ENCODE measurements around the gene HOXA3.

Gene HOXA3

GRCh38 chr7:27177795-27178320 is 25.5 kb upstream of the HOXA3 start:
- no peak for DNase-seq

DNA sequence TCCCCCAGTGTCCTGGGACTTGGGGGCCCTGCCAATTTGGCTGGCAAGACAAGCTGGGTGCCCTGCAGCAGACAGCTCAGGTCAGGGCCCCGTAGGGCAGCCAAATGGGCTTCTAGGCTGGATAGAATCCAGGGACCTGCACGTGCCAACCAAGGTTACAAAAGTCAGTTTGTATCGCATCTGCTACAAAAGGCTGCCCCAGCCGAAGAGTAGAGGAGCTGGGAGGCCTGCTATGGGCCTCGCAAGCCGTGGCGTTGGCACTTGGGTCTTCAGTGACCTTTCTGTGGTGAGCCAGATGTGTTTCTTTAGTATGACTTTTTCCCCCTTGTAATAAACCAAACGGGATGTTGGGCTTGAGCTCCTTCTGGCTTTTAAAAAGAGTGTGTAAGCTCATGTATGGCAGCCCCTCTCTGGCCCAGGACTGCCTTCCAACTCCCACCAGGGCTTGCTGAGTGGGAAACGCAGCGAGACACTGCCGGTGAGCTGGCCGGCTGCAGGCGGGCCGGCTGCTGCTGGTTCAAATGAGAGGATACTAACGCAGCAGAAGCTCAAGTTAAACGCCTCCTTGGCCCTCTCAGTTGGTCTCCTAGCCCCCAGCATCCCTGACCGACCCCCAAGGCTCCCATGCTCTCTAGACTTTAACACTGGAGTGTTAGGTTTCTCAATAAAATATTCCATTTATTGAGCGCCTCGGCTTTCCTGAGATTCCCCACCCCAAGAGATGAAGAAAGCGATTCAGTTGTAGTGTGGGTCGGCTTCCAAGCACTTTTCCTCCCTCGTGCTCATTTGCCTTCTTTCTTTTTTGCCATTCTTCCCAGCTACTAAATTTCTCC is 24.8 kb upstream of the HOXA3 start:
- no peak for DNase-seq

GRCh38 chr7:27176524-27176845 is 24.1 kb upstream of the HOXA3 start:
- no peak for DNase-seq

GRCh38 chr7:27175626-27176523 is 23.5 kb upstream of the HOXA3 start:
- DNase-seq = no peak

DNA sequence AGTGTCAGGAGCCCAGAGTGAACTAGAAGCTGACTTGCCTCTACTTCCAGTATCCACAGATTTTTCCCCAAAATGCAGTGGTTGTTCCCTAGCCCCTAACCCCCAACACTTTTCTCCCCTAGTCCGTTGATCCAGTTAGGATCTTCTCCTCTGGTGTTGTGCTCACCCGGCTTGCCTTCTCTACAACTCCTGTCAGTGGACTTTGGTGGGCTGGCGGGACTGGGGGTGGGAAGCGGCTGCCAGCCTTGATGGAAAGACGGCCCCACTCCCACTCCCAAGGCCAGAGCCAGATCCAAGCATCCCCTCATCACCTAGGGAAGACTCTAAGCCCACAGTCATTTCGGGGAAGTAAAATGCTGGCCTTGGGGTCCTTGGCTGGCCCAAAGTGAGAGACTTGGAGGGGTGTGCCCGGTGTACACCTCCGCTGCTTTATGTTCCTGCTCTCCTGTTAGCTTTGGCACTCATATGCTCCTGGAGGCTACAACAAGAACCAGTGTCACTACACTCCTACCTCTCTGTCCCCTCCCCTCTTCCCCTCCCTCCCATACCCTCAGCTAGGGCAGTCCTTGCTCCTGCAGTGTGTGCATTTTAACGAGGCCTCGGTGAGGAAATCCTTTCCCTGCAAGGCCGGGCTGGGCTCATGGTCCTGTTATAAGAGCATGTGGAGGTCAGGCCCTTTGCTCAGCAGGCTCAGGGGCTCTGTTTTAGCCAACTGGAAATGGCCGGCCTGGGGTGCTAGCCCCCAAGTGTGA is 22.7 kb upstream of the HOXA3 start:
- no peak for DNase-seq

DNA sequence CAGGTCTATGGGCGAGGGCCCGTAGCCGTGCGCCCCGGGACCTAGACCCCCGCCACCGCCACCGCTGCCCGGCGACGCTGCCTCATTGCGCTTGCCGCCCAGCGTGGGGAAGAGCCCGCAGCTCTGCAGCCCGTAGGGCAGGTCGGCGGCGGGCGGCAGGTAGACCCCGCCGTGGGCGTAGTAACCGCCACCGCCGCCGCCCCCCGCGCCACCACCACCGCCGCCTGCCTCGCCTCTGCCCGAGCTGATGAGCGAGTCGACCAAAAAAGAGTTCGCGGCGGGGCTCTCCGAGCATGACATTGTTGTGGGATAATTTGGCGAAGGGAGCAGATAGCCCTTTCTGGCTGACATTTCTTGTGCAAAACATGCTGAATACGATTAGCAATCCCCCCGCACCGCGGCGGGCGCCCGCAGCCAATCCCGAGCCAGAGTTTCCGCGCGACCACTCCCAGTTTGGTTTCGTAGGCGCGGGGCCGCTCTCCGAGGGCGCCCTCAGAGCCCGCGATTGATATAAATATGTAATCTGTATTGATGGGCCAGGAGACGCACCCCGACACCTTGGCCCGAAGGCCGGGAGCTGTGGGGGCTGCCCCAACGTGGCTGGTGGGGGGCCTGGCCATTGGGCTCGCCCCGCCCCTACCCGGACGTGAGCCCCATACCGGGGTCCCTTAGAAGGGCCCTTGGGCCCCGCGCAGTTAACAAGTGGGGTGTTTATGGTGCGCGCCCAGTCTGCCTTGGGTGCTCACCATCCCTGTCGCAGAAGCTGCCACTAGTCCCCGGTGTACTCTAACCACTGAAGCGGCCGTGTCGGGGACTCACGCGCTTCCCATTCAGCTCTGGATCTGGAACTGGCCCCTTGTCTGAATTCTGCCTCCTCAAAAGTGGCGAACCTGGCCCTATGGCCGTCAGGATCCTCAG is 21.8 kb upstream of the HOXA3 start, which contains the start of gene HOXA10:
Gene HOXA10 (minus strand): TSS at position 365 of the 918 bp plus-strand sequence. CDS start 14 bp downstream, at position 351.
- DNase-seq = no peak

DNA sequence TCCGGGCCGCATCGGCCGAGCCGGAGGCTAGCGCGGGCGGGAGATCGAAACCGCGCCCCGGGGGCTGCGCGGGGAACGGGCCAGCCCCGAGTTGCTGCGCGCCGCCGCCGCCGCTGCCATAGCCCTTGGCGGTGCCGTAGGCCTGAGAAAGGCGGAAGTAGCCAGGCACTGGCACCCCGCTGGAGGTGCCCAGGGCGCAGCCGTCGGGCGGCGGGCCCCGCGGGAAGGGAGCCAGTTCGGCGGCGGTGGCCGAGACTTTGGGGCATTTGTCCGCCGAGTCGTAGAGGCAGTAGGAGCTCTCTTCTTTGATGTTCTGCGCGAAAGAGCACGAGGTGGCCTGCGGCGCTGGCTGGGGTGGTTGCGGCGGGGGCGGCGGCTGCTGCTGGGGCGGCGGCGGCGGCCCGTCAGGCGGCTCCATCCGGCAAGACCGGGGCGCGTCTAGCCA is 21.1 kb upstream of the HOXA3 start:
- DNase-seq = no peak

DNA sequence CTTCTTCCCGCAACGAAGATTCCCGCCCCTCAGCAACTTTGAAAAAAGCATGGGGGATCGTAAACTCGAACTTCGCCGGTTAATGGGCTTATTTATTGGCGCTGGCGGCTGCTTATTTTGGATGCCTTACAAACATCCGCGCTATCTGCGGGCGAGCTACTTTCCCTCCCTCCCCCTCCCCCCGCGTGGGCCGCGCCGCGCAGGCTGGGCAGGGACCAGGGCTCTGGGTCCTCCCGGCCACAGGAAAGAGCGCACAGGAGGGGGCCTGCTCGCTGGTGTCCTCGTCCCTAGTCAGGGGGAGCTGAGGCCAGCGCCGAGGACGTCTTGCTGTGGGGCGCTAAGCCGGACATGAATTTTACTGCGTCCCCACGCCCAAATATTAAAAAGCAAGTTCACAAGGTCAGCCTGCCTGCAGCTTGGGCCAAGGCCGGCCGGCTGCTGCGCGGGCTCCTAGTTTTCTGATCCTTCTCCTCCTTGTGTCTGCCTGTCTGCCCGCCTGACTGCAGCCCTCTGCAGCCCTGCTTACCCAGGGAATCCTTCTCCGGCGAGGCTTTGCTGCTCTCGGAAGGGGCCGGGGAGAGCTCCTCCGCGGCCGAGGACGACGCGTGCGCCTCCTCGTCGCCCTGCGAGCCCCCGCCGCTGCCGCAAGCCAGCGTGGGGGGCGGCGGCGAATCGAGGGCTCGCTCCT is 20.6 kb upstream of the HOXA3 start:
- DNase-seq = no peak

DNA sequence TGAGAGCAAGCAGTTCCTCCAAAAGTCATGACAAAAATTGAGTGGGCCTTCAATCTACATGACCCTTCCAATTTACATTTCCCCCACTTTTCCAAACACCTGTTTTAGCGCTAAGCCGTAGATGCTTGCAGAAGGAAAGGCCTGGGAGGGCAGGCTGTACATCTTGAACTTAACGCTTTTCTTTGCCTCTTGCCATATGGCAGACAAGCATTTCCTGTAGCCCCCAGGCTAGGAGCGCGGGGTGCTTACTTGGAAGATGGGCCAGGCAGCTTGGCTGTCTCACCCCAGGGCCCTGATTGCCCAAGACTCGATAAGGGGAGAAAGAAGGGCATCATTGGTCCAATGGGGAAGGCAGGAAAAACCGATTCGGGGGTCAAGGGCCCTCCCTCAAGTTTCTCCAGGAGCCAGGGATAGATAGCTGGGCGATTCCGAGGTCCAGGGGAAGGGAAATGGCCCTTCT is 20.0 kb upstream of the HOXA3 start:
- no peak for DNase-seq

- no peak for DNase-seq
These were observed 19.4 kb upstream of the HOXA3 start for GRCh38 chr7:27171637-27172314.

- DNase-seq = no peak
These were observed 18.9 kb upstream of the HOXA3 start for GRCh38 chr7:27171325-27171636.

DNA sequence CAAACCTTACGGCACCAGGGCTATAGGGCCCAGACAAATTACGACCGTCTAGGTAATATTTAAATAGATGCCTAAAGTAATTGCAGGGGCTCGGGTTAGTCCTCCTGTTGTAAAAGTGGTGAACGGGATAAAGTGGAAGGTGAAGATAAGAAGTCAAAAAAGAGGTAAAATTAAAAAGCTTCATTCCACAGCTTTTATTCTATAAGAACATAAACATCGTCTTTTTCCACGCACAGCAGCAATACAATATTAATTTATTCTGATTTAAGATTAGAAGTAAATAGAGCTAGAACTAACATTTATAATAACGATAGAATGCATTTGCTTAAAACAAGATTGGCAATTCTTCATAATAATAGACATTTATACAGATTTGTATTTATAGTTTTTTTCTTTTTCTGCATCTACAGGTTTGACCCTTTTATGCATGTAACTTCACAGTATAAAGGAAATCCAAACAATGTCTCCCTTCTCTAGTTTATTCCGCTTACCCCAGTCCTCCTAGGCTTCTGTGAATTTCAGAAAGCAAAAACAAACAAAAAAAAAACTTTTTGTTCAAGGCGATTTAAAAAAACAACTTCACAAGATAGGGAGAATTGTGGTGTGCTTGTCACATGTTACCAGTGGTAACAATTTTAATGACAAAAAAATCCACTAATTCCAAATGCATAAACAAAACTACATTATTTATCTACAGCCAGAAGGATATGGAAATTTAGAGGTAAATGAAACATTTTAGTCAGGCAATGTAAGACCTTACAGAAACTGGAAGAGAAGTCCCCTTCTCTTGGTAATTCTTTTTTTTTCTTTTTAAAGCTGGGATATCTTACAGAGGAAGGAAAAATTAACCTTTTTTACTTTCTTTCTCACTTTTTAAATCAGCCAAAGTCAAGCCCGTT is 18.3 kb upstream of the HOXA3 start:
- DNase-seq = no peak

- DNase-seq = no peak
These were observed 17.5 kb upstream of the HOXA3 start for GRCh38 chr7:27169658-27170425.

GRCh38 chr7:27168265-27168947 is 16.0 kb upstream of the HOXA3 start:
- no peak for DNase-seq

DNA sequence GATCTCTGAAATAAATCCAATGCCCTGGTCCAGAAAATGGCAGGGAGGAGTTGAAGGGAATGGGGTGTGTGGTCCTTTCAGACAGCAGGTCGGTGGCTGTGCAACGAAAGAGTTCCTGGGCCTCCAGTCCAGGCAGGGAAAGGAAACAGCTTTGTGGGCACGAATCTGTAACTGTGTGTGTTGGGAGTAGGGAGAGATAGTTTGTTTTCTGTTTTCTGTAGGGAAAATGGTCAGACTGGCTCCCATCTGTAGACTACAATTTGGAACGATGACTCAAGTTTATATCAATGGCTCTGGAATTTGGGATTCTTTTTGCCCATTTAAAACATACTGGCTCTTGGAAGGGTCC is 15.5 kb upstream of the HOXA3 start:
- DNase-seq = no peak

- peak; percentile 49 for DNase-seq
These were observed 14.4 kb upstream of the HOXA3 start for GRCh38 chr7:27166531-27167505.

DNA sequence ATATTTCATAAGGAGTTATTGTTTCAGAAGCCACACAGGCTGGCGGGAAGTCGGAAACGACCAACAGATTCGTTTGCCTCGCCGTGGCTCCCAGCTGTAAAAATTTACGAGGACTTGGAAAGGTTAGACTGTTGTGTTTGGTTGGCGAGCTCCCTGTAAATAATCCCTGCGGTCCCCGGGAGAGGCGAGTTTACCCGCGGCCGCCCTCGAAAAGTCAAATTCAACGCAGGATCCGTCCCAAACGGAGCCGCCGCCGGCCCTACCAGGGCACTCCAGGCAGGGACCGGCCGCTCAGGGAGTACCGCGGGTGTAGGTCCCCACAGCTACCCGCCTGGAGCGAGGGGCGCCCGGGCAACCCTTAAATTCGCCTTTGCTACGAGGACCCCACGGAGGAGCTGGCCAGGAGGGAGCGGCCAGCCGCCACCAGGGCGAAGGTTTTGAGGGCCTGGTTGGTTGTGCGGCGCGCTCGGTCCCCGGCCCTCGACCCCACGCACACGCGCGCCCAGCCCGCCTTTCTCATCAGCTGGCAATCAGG is 13.7 kb upstream of the HOXA3 start:
- DNase-seq = no peak
